ENCODE results near the gene AATK. TPM values are rescaled to one million over a fixed set of nuclear protein-coding genes. Genes with fewer than 3 reads are reported as not detected.

AATK gene
- total RNA-seq, 4 donors from 2014 or later: 0.51 to 5.9 (median 3.0) TPM

- Histone ChIP-seq H3K4me3 (no peak overlapping the region), H3K27me3 (no peaks in the 10 kb centered on the region), H3K36me3 (no peaks in the 10 kb centered on the region), H3K27ac (no peak overlapping the region), H3K9me3 (no peaks in the 10 kb centered on the region), H3K4me1 (no peaks in the 10 kb centered on the region)
- intact Hi-C loops (cut with DNase I; ENCODE audit: low total_unique reads): no loop called here
- TF ChIP-seq POLR2A (IDR thresholded peaks at IDR 0.05): no peak
- no peak for TF ChIP-seq CTCF (IDR thresholded peaks at IDR 0.05)
- DNase-seq: no peak
Observed at GRCh38 chr17:81195941-81196495, 30.0 kb upstream of the AATK start.

- DNase-seq: no peak
- Histone ChIP-seq H3K36me3 (no peaks in the 10 kb centered on the region), H3K9me3 (no peaks in the 10 kb centered on the region), H3K4me1 (no peaks in the 10 kb centered on the region), H3K4me3 (no peak overlapping the region), H3K27ac (no peak overlapping the region), H3K27me3 (no peaks in the 10 kb centered on the region)
- no peak for TF ChIP-seq POLR2A (IDR thresholded peaks at IDR 0.05)
- TF ChIP-seq CTCF (IDR thresholded peaks at IDR 0.05): no peak
- intact Hi-C loops (cut with DNase I; ENCODE audit: low total_unique reads): no loop called here
Observed at GRCh38 chr17:81194941-81195901, 29.2 kb upstream of the AATK start.

- no peak for TF ChIP-seq POLR2A (IDR thresholded peaks at IDR 0.05)
- TF ChIP-seq CTCF (IDR thresholded peaks at IDR 0.05): no peak
- DNase-seq: no peak
- no peak overlapping the region for H3K27ac ChIP-seq
- intact Hi-C loops (cut with DNase I; ENCODE audit: low total_unique reads): no loop called here
- H3K4me1 ChIP-seq: no peaks in the 10 kb centered on the region
- no peaks in the 10 kb centered on the region for H3K9me3 ChIP-seq
- no peak overlapping the region for H3K4me3 ChIP-seq
- no peaks in the 10 kb centered on the region for H3K36me3 ChIP-seq
- no peaks in the 10 kb centered on the region for H3K27me3 ChIP-seq
Observed at GRCh38 chr17:81194225-81194760, 28.3 kb upstream of the AATK start.

- intact Hi-C loops (cut with DNase I; ENCODE audit: low total_unique reads): no loop called here
- no peak overlapping the region for H3K4me3 ChIP-seq
- TF ChIP-seq POLR2A (IDR thresholded peaks at IDR 0.05) (no peak), CTCF (IDR thresholded peaks at IDR 0.05) (no peak)
- no peaks in the 10 kb centered on the region for H3K36me3 ChIP-seq
- H3K27me3 ChIP-seq: no peaks in the 10 kb centered on the region
- no peak for DNase-seq
- no peaks in the 10 kb centered on the region for H3K4me1 ChIP-seq
- H3K9me3 ChIP-seq: no peaks in the 10 kb centered on the region
- H3K27ac ChIP-seq: no peak overlapping the region
Observed at GRCh38 chr17:81193470-81194224, 27.6 kb upstream of the AATK start.
